Astrocyte of the spinal cord (primary cell): ENCODE data around the gene SULT1C3.
"Not testable (repeated sequence)": the region's sequence is repeated elsewhere in the genome, so short reads cannot be mapped to it uniquely, and the experiment has no call there.

Source experiments
- DNase-seq: peaks from one replicate; pipeline ENCODE4 v3.0.0; 2011; ENCODE audit warnings: low read depth, low spot score
- H3K4me3 ChIP-seq: 2 replicates; pipeline ENCODE4 v1.5.1; 2011; ENCODE audit warnings: low read depth, mild to moderate bottlenecking, low read length, moderate library complexity
- in situ Hi-C: cut with HindIII; loops from 2 replicates; pipeline ENCODE4 v1.10.0; 2017; ENCODE audit warnings: low sequenced_read_pairs
- TF ChIP-seq, protein P1 (sequence below): IDR thresholded peaks from 2 replicates; pipeline ENCODE4 v1.5.1; 2012; ENCODE audit warnings: low read depth, mild to moderate bottlenecking, low read length, inconsistent platforms

Gene SULT1C3

GRCh38 chr2:108270346-108270745 is 30.6 kb downstream of the SULT1C3 start:
- H3K4me3 ChIP-seq: no peak overlapping the region
- in situ Hi-C loops: no loop called here
- TF ChIP-seq, protein P1, sequence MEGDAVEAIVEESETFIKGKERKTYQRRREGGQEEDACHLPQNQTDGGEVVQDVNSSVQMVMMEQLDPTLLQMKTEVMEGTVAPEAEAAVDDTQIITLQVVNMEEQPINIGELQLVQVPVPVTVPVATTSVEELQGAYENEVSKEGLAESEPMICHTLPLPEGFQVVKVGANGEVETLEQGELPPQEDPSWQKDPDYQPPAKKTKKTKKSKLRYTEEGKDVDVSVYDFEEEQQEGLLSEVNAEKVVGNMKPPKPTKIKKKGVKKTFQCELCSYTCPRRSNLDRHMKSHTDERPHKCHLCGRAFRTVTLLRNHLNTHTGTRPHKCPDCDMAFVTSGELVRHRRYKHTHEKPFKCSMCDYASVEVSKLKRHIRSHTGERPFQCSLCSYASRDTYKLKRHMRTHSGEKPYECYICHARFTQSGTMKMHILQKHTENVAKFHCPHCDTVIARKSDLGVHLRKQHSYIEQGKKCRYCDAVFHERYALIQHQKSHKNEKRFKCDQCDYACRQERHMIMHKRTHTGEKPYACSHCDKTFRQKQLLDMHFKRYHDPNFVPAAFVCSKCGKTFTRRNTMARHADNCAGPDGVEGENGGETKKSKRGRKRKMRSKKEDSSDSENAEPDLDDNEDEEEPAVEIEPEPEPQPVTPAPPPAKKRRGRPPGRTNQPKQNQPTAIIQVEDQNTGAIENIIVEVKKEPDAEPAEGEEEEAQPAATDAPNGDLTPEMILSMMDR: no peak
- no peak for DNase-seq

- no peak overlapping the region for H3K4me3 ChIP-seq
- DNase-seq: no peak
- TF ChIP-seq, protein P1: no peak
- in situ Hi-C loops: no loop called here
Observed at GRCh38 chr2:108270768-108271506, 31.2 kb downstream of the SULT1C3 start.

DNA sequence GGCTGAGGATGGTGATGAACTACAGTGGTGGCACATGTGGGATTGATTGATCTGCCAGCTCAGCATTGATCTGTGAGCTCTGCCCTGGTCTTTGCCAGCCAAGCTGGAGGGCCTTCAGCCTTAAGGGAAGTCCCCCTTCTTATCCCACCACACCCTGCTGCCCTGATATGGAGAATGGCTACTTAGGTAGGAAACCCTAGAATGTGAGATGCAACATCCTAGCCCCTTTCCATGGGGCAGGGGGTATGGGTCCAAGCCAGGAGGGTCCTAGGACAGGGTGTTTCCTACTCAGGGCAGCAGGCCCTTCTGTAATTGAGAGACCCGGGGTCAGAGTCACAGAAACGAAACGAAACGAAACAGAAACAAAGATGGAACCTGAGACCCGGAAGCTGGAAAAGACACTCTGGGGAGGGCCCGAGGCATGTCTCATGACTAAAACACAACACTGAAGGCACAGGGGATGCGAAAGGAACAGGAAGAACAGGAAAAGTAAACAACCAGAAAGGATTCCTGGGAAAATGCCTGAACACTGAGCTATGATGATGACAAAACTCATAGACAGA is 32.0 kb downstream of the SULT1C3 start:
- H3K4me3 ChIP-seq: no peak overlapping the region
- TF ChIP-seq, protein P1: no peak
- in situ Hi-C loops: no loop called here
- DNase-seq: peak; percentile 80

GRCh38 chr2:108278631-108279030 is 38.9 kb downstream of the SULT1C3 start:
- DNase-seq: peak; percentile 9
- TF ChIP-seq, protein P1: no peak
- in situ Hi-C loops: no loop called here
- H3K4me3 ChIP-seq: no peak overlapping the region

GRCh38 chr2:108279468-108279867 is 39.7 kb downstream of the SULT1C3 start:
- in situ Hi-C loops: no loop called here
- no peak overlapping the region for H3K4me3 ChIP-seq
- TF ChIP-seq, protein P1: no peak
- DNase-seq: no peak

- H3K4me3 ChIP-seq: no peak overlapping the region
- TF ChIP-seq, protein P1: no peak
- in situ Hi-C loops: no loop called here
- DNase-seq: no peak
Observed at GRCh38 chr2:108280466-108280865, 40.7 kb downstream of the SULT1C3 start.

DNA sequence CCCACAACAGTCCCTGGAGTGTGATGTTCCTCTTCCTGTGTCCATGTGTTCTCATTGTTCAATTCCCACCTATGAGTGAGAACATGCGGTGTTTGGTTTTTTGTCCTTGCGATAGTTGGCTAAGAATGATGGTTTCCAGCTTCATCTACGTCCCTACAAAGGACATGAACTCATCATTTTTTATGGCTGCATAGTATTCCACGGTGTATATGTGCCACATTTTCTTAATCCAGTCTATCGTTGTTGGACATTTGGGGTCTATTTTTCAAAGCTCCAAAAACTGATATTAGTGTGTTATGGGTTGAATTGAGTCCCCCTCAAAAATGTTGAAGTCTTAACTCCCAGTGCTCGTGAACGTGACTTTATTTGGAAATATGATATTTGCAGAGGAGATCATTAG is 44.8 kb downstream of the SULT1C3 start:
- in situ Hi-C loops: not testable (repeated sequence)

More for the DNA sequence above, 44.8 kb downstream of the SULT1C3 start:
- DNase-seq, H3K4me3 ChIP-seq: not testable (repeated sequence)
